GM23338 (cell line): ENCODE measurements around the gene ITFG1.

ENCODE experiments used
- CREB1 ChIP-seq: fragments of 250-450 bp; sonication (Bioruptor Pico); IDR thresholded peaks from 2 replicates; pipeline ENCODE4 v1.5.0; 2020; ENCODE audit warnings: low read depth, mild to moderate bottlenecking, moderate library complexity
- EZH2 ChIP-seq: fragments of 200-600 bp; sonication (generic); IDR thresholded peaks from one replicate; pipeline ENCODE4 v1.8.0; 2017; ENCODE audit warnings: antibody characterized with exemption, mild to moderate bottlenecking, low read depth; ENCODE audit not compliant: unreplicated experiment
- EZH2phosphoT487 ChIP-seq: fragments of 200-600 bp; sonication (generic); IDR thresholded peaks from one replicate; pipeline ENCODE4 v1.8.1; 2018; ENCODE audit warnings: antibody characterized with exemption; ENCODE audit not compliant: unreplicated experiment
- JUNB ChIP-seq: IDR thresholded peaks from one replicate; pipeline ENCODE4 v1.6.1; 2016; ENCODE audit warnings: antibody characterized with exemption; ENCODE audit not compliant: unreplicated experiment
- NANOG ChIP-seq: IDR thresholded peaks from 2 replicates; pipeline ENCODE4 v1.6.1; 2016; ENCODE audit warnings: antibody characterized with exemption, borderline replicate concordance
- POLR2AphosphoS5 ChIP-seq: IDR thresholded peaks from 2 replicates; pipeline ENCODE4 v1.6.1; 2016; ENCODE audit warnings: antibody characterized with exemption, low read depth
- ZNF331 ChIP-seq: fragments of 250-450 bp; sonication (Bioruptor Pico); IDR thresholded peaks from 2 replicates; pipeline ENCODE4 v1.5.0; 2020; ENCODE audit warnings: low read depth, mild to moderate bottlenecking, moderate library complexity
- TF ChIP-seq, protein P1 (sequence below): IDR thresholded peaks from one replicate; pipeline ENCODE4 v1.6.1; 2018; ENCODE audit warnings: antibody characterized with exemption; ENCODE audit not compliant: unreplicated experiment
- TF ChIP-seq, protein P2 (sequence below), 2 experiments: fragments of 200-600 bp in 1 of 2; sonication (generic) in 1 of 2; conservative IDR thresholded peaks; 2 replicates each; pipeline versions ENCODE4 v1.5.1 to v1.6.1; 2016 to 2017; ENCODE audit warnings: antibody characterized with exemption in 2 of 2, low read depth in 2 of 2, mild to moderate bottlenecking in 2 of 2, moderate library complexity in 1 of 2
- TF ChIP-seq, protein P3 (sequence below): IDR thresholded peaks from 2 replicates; pipeline ENCODE4 v1.6.1; 2016; ENCODE audit warnings: antibody characterized with exemption
- TF ChIP-seq, protein P4 (sequence below): fragments of 250-450 bp; sonication (Bioruptor Pico); IDR thresholded peaks from 2 replicates; pipeline ENCODE4 v1.5.0; 2020; ENCODE audit warnings: mild to moderate bottlenecking, moderate library complexity

DNA sequence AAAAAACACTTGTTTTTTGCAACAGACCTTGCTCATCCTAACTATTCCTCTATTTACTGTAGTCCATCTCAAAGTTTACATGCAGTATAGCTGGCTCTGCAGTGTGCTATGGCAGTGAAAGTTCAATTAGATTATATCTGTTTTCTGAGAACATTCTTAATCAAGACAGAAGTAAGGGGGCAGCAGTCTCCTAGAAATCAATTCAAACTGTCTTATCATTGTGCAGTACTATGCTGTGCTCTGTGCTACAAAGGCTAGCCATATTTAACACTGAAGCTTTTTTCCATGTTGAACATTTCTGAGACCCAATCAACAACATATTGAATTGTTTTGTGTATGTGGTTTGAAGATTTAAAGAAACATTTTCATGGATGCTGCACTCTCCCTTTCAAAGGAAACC lies 328.6 kb downstream of the ITFG1 start:
- no peak for TF ChIP-seq JUNB
- TF ChIP-seq NANOG, result no peak
- no peak for TF ChIP-seq ZNF331 (CRISPR knock-in tag)
- TF ChIP-seq EZH2phosphoT487, result no peak
- TF ChIP-seq, protein P1, sequence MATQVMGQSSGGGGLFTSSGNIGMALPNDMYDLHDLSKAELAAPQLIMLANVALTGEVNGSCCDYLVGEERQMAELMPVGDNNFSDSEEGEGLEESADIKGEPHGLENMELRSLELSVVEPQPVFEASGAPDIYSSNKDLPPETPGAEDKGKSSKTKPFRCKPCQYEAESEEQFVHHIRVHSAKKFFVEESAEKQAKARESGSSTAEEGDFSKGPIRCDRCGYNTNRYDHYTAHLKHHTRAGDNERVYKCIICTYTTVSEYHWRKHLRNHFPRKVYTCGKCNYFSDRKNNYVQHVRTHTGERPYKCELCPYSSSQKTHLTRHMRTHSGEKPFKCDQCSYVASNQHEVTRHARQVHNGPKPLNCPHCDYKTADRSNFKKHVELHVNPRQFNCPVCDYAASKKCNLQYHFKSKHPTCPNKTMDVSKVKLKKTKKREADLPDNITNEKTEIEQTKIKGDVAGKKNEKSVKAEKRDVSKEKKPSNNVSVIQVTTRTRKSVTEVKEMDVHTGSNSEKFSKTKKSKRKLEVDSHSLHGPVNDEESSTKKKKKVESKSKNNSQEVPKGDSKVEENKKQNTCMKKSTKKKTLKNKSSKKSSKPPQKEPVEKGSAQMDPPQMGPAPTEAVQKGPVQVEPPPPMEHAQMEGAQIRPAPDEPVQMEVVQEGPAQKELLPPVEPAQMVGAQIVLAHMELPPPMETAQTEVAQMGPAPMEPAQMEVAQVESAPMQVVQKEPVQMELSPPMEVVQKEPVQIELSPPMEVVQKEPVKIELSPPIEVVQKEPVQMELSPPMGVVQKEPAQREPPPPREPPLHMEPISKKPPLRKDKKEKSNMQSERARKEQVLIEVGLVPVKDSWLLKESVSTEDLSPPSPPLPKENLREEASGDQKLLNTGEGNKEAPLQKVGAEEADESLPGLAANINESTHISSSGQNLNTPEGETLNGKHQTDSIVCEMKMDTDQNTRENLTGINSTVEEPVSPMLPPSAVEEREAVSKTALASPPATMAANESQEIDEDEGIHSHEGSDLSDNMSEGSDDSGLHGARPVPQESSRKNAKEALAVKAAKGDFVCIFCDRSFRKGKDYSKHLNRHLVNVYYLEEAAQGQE, result no peak
- TF ChIP-seq, protein P2, sequence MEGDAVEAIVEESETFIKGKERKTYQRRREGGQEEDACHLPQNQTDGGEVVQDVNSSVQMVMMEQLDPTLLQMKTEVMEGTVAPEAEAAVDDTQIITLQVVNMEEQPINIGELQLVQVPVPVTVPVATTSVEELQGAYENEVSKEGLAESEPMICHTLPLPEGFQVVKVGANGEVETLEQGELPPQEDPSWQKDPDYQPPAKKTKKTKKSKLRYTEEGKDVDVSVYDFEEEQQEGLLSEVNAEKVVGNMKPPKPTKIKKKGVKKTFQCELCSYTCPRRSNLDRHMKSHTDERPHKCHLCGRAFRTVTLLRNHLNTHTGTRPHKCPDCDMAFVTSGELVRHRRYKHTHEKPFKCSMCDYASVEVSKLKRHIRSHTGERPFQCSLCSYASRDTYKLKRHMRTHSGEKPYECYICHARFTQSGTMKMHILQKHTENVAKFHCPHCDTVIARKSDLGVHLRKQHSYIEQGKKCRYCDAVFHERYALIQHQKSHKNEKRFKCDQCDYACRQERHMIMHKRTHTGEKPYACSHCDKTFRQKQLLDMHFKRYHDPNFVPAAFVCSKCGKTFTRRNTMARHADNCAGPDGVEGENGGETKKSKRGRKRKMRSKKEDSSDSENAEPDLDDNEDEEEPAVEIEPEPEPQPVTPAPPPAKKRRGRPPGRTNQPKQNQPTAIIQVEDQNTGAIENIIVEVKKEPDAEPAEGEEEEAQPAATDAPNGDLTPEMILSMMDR (conservative IDR thresholded peaks at IDR 0.05; ENCODE audit: low read depth in 2 of 2), result peak; percentile 7 to 8; a peak in 1 of 4 replicates
- TF ChIP-seq POLR2AphosphoS5, result no peak
- TF ChIP-seq EZH2, result no peak
- TF ChIP-seq, protein P3, sequence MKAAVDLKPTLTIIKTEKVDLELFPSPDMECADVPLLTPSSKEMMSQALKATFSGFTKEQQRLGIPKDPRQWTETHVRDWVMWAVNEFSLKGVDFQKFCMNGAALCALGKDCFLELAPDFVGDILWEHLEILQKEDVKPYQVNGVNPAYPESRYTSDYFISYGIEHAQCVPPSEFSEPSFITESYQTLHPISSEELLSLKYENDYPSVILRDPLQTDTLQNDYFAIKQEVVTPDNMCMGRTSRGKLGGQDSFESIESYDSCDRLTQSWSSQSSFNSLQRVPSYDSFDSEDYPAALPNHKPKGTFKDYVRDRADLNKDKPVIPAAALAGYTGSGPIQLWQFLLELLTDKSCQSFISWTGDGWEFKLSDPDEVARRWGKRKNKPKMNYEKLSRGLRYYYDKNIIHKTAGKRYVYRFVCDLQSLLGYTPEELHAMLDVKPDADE, result no peak
- no peak for TF ChIP-seq CREB1 (CRISPR knock-in tag)
- TF ChIP-seq, protein P4, sequence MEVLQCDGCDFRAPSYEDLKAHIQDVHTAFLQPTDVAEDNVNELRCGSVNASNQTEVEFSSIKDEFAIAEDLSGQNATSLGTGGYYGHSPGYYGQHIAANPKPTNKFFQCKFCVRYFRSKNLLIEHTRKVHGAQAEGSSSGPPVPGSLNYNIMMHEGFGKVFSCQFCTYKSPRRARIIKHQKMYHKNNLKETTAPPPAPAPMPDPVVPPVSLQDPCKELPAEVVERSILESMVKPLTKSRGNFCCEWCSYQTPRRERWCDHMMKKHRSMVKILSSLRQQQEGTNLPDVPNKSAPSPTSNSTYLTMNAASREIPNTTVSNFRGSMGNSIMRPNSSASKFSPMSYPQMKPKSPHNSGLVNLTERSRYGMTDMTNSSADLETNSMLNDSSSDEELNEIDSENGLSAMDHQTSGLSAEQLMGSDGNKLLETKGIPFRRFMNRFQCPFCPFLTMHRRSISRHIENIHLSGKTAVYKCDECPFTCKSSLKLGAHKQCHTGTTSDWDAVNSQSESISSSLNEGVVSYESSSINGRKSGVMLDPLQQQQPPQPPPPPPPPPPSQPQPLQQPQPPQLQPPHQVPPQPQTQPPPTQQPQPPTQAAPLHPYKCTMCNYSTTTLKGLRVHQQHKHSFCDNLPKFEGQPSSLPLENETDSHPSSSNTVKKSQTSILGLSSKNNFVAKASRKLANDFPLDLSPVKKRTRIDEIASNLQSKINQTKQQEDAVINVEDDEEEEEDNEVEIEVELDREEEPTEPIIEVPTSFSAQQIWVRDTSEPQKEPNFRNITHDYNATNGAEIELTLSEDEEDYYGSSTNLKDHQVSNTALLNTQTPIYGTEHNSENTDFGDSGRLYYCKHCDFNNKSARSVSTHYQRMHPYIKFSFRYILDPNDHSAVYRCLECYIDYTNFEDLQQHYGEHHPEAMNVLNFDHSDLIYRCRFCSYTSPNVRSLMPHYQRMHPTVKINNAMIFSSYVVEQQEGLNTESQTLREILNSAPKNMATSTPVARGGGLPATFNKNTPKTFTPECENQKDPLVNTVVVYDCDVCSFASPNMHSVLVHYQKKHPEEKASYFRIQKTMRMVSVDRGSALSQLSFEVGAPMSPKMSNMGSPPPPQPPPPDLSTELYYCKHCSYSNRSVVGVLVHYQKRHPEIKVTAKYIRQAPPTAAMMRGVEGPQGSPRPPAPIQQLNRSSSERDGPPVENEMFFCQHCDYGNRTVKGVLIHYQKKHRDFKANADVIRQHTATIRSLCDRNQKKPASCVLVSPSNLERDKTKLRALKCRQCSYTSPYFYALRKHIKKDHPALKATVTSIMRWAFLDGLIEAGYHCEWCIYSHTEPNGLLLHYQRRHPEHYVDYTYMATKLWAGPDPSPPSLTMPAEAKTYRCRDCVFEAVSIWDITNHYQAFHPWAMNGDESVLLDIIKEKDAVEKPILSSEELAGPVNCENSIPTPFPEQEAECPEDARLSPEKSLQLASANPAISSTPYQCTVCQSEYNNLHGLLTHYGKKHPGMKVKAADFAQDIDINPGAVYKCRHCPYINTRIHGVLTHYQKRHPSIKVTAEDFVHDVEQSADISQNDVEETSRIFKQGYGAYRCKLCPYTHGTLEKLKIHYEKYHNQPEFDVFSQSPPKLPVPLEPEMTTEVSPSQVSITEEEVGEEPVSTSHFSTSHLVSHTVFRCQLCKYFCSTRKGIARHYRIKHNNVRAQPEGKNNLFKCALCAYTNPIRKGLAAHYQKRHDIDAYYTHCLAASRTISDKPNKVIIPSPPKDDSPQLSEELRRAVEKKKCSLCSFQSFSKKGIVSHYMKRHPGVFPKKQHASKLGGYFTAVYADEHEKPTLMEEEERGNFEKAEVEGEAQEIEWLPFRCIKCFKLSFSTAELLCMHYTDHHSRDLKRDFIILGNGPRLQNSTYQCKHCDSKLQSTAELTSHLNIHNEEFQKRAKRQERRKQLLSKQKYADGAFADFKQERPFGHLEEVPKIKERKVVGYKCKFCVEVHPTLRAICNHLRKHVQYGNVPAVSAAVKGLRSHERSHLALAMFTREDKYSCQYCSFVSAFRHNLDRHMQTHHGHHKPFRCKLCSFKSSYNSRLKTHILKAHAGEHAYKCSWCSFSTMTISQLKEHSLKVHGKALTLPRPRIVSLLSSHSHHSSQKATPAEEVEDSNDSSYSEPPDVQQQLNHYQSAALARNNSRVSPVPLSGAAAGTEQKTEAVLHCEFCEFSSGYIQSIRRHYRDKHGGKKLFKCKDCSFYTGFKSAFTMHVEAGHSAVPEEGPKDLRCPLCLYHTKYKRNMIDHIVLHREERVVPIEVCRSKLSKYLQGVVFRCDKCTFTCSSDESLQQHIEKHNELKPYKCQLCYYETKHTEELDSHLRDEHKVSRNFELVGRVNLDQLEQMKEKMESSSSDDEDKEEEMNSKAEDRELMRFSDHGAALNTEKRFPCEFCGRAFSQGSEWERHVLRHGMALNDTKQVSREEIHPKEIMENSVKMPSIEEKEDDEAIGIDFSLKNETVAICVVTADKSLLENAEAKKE (CRISPR knock-in tag), result no peak
